Cardiac muscle cell (in vitro differentiated cells and primary cell): Measurements from ENCODE around the gene ZNF189. TPM values are rescaled to one million over a fixed set of nuclear protein-coding genes. Genes with fewer than 3 reads are reported as not detected.

Experiments
- DNase-seq, 2 donors: peaks; one replicate each; pipeline versions ENCODE4 v3.0.0 to v3.0.0-alpha.2; 2010 to 2017; ENCODE audit warnings: low read depth in 1 of 2, low spot score in 1 of 2
- H3K27ac ChIP-seq: fragments of 200-600 bp; sonication (generic); 2 replicates; pipeline ENCODE4 v1.5.1; 2016
- H3K27me3 ChIP-seq: fragments of 200-600 bp; sonication (generic); 2 replicates; pipeline ENCODE4 v1.6.0; 2016; ENCODE audit warnings: control low read depth
- H3K36me3 ChIP-seq: fragments of 200-600 bp; sonication (generic); 2 replicates; pipeline ENCODE4 v1.5.1; 2016; ENCODE audit warnings: control low read depth
- H3K4me1 ChIP-seq: fragments of 200-600 bp; sonication (generic); 2 replicates; pipeline ENCODE4 v1.8.1; 2017; ENCODE audit warnings: low read depth, mild to moderate bottlenecking, mixed run types
- H3K4me3 ChIP-seq: fragments of 200-600 bp; sonication (generic); 2 replicates; pipeline ENCODE4 v1.5.1; 2016; ENCODE audit warnings: mild to moderate bottlenecking
- H3K9me3 ChIP-seq: fragments of 200-600 bp; sonication (generic); 2 replicates; pipeline ENCODE4 v1.5.1; 2017; ENCODE audit warnings: low read depth, mild to moderate bottlenecking, control low read depth
- CTCF ChIP-seq: IDR thresholded peaks from 2 replicates; pipeline ENCODE4 v1.5.1; 2012; ENCODE audit warnings: low read depth, mild to moderate bottlenecking, low read length
- polyA plus RNA-seq: library from polyadenylated mRNA; unstranded; fragments of >200 nt; fragmentation: Nextera tagmentation; extraction: Ambion mirVana; gene quantifications from 2 replicates; pipeline ENCODE4 v1.2.1, GENCODE V29; 2016
- total RNA-seq: library from RNA; depleted of rRNA; stranded (reverse); fragments of >200 nt; gene quantifications from 2 replicates; pipeline ENCODE4 v1.2.3, GENCODE V29; 2016

ZNF189 gene
- total and polyA plus RNA-seq, 2 experiments from 2014 or later: 5.8 to 20.3 TPM

GRCh38 chr9:101437806-101438232 lies 39.2 kb downstream of the ZNF189 start:
- Histone ChIP-seq H3K27ac (no peak overlapping the region), H3K4me3 (no peak overlapping the region), H3K9me3 (no peaks in the 10 kb centered on the region), H3K27me3 (no peaks in the 10 kb centered on the region), H3K36me3 (no peaks in the 10 kb centered on the region), H3K4me1 (no peaks in the 10 kb centered on the region)
- TF ChIP-seq CTCF: no peak
- no peak for DNase-seq

- no peaks in the 10 kb centered on the region for H3K27me3 ChIP-seq
- H3K4me3 ChIP-seq: no peak overlapping the region
- no peaks in the 10 kb centered on the region for H3K4me1 ChIP-seq
- no peak for DNase-seq
- no peaks in the 10 kb centered on the region for H3K36me3 ChIP-seq
- no peaks in the 10 kb centered on the region for H3K9me3 ChIP-seq
- TF ChIP-seq CTCF: no peak
- H3K27ac ChIP-seq: no peak overlapping the region
These were observed 39.9 kb downstream of the ZNF189 start for GRCh38 chr9:101438523-101438922.

GRCh38 chr9:101440714-101441230 lies 42.1 kb downstream of the ZNF189 start:
- Histone ChIP-seq H3K36me3 (no peaks in the 10 kb centered on the region), H3K9me3 (no peaks in the 10 kb centered on the region), H3K27ac (no peak overlapping the region), H3K27me3 (no peaks in the 10 kb centered on the region), H3K4me3 (no peak overlapping the region), H3K4me1 (no peaks in the 10 kb centered on the region)
- no peak for TF ChIP-seq CTCF
- no peak for DNase-seq

GRCh38 chr9:101442318-101442717 lies 43.7 kb downstream of the ZNF189 start:
- H3K36me3 ChIP-seq: no peaks in the 10 kb centered on the region
- no peaks in the 10 kb centered on the region for H3K27me3 ChIP-seq
- no peak for TF ChIP-seq CTCF
- H3K4me3 ChIP-seq: no peak overlapping the region
- H3K4me1 ChIP-seq: no peaks in the 10 kb centered on the region
- DNase-seq: no peak
- H3K9me3 ChIP-seq: no peaks in the 10 kb centered on the region
- no peak overlapping the region for H3K27ac ChIP-seq

GRCh38 chr9:101442736-101443135 lies 44.1 kb downstream of the ZNF189 start:
- H3K4me1 ChIP-seq: no peaks in the 10 kb centered on the region
- H3K9me3 ChIP-seq: no peaks in the 10 kb centered on the region
- H3K27ac ChIP-seq: no peak overlapping the region
- H3K27me3 ChIP-seq: no peaks in the 10 kb centered on the region
- TF ChIP-seq CTCF: no peak
- H3K4me3 ChIP-seq: no peak overlapping the region
- DNase-seq: no peak
- H3K36me3 ChIP-seq: no peaks in the 10 kb centered on the region

GRCh38 chr9:101443364-101443771 lies 44.7 kb downstream of the ZNF189 start:
- no peaks in the 10 kb centered on the region for H3K27me3 ChIP-seq
- DNase-seq: no peak
- H3K27ac ChIP-seq: no peak overlapping the region
- H3K9me3 ChIP-seq: no peaks in the 10 kb centered on the region
- no peaks in the 10 kb centered on the region for H3K4me1 ChIP-seq
- no peak for TF ChIP-seq CTCF
- no peaks in the 10 kb centered on the region for H3K36me3 ChIP-seq
- no peak overlapping the region for H3K4me3 ChIP-seq
